HG02798 (cell line): ENCODE data around the gene FAM200C.
"Not testable (repeated sequence)": the region's sequence is repeated elsewhere in the genome, so short reads cannot be mapped to it uniquely, and the experiment has no call there.

Experiments used
- ATAC-seq: cut with Tn5 transposase; IDR thresholded peaks from one replicate; pipeline ENCODE4 v1.9.1; 2021; ENCODE audit warnings: mild to moderate bottlenecking; ENCODE audit not compliant: unreplicated experiment, poor library complexity

Gene FAM200C

DNA sequence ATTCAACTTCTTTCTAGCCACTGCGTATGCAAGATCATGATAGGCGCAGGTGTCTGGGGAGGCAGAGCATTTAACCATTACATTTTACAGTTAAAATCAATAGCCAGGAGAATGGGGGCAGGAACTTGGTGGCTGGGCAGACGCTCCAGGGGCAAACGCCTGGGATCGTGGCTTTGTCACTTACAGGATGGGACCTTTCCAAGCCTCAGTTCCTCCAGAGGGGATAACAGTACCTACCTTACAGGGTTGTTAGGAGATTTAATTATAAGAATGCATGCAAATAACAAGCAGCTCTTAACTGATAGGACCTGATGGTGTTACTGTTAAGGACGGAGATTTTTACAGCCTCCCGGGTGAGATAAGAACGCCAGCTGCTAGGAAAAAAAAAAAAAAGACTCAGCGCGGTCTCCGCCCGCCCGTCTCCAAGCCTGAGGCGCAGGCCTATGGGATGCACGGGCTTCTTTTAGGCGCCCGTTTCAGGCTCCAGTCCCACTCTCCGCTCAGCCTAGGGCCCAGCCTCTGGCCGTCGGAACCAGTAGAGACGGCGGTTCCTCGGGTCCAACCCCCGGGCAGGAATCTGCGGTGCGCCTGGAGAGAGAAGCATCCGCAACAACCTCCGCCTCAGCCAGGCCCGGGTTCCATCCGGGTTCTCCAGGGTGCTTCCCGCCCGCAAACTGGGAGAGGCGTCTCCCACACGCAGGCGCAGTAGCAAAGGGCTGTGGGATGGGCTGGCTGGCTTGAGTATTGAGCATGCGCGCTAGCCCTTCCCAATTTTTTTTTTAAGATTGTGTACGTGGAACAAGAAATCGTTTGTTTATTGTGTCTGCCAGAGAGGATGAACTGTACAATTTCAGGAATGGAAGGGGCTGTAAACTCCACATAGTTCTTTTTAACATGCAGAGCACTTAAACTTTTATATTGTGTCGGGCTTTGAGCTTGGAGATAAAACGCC, at the start of gene FAM200C:
TSS of gene FAM200C (minus strand) at position 653 of the 952 bp plus-strand sequence. CDS start 4,564 bp downstream, outside the sequence.
- ATAC-seq = peak; percentile 89

DNA sequence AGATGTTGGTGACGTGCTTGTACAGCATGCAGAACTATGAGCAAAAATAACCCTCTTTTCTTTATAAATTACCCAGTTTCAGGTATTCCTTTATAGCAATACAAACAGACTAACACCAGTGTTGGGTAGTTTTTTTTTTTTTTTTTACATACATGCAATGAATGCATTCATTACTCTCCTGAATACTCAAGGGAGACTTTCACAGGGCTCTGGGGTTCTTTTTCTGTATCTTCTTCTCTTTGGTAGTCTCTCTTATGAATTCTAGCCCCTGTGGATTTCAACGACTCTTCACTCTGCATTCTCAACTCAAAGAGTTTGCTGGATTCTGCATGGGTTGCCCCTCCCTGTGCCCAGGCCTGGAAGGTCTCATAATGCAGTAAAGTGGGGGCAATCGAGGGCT, 49.6 kb upstream of the FAM200C start:
- no peak for ATAC-seq

DNA sequence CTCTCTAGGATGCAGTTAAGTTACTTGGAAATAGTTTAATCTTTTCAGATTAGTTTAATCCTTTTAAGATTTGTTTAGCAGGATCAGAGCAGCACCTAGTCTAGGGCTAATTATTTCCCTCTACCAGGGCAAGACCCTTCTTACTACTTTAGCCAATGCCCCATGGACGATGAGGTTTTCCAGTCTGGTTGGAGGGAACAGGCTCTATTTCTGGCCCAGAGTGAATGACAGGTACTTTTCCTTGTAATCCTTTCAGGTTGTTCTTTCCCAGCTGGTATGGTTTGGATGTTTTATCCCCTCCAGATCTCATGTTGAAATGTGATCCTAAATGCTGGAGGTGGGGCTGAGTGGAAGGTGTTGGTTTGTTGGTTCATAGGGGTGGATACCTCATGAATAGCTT, 49.0 kb upstream of the FAM200C start:
- ATAC-seq = no peak

DNA sequence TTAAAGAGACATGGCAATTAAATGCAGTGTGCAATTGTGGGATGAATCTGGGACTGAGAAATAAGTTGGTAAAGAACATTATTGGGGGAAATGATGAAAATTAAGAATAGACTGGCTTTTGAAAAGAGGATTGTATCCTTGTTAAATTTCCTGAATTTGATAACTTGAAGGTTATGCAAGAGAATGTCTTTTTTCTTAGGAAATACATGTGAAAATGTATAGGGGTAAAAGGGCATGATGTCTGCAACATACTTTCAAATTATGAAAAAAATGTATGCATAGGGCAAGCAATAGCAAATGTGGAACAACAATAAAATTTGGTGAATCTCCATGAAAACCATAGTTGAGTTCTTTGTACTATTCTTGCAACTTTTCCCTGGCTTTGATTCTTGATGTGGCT, 45.9 kb upstream of the FAM200C start:
- no peak for ATAC-seq

DNA sequence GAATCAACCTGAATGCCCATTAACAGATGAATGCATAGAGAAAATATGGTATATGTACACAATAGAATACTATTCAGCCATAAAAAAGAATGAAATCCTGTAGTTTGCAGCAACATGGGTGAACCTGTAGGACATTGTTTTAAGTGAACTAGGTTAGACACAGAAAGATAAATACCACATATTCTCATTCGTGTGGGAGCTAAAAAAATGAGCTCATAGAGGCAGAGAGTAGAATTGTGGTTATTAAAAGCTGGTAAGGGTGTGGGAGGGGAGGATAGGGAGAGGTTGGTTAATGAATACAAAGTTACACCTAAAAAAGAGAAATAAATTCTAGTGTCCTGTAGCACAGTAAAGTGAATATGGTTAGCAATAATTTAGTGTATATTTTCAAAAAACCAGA, 45.3 kb upstream of the FAM200C start:
- ATAC-seq = peak; percentile 43

DNA sequence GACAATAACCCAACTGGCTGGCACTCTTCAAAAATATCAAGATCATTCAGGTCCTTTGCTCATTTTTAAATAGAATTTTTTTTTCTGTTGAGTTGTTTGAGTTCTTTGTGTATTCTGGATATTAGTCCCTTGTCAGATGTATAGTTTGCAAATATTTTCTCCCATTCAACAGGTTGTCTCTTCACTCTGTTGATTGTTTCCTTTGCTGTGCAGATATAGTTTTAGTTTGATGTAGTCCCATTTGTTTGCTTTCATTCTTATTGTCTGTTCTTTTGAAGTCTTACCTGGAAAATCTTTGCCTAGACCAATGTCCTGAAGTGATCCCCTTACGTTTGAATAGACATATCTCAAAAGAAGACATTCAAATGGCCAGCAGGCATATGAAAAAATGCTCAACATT, 44.6 kb upstream of the FAM200C start:
- no peak for ATAC-seq

DNA sequence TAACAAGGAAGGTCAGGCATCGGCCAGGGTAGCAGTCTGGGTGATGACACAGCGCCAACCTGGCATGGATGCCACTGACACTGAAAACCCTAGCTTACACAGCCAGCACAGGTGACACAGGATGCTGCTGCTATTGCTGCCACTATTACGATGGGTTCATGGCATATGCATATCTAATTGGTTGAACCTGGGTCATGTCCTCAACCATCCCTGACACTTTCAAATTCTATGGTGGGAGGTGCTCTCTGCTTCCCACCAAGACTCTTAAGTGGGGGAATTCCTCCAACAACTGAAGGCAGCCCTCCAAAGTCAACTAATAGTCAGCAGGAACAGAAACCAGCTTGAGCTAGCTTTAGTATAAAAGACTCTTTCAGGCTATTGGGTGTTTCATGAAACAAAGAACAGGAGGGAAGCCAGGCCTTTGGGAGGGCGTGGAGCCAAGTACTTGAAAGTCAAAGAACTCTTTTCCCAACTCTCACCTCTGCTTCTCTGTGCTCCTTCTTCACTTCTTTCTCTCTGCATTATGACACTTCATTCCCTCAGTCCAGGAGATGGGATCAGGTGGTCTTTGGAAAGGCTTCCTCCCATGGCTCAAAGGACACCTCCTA, 43.1 kb upstream of the FAM200C start:
- peak; percentile 17 for ATAC-seq

DNA sequence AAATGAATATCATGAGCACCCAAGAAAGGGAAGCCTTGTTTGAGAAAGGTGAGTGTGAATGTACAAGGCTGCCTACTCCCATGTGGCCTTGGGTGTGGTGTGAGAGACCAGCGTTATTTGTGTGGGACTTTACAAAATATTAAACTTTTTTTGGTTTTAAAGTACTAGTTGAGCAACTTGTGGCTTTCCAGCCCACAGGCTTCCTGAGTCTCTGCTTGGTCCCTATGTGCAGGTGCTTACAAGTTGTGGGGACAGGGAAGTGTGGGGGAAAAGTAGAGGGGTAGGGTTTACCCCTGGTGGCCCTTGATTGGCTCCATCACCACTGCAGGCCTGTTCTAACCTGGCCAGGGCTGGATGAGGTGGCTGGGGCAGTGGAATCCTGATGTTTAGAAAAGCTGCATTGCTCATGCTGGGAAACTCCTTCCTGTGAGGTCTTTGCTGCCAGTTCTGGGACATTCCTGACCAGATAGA, 41.5 kb upstream of the FAM200C start:
- peak; percentile 24 for ATAC-seq

DNA sequence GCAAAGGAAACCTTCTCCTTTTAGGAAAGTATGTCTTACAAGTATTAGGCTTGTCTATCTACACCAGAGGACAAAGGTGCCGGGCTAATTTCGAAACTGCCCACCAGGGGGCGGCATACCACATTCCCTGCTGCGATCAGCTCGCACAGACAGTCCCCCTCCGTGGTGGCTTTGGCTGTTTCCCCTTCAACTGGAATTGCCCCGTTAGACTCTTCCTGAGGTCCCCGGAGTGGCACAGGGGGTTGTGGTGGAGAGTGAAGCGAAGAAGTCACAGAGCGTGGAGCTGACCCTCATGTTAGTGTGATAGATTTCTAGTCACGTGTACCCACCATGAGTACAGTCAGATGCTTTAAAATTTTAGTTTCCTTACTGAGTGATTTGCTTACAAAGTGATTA, 39.3 kb upstream of the FAM200C start:
- peak; percentile 66 for ATAC-seq

DNA sequence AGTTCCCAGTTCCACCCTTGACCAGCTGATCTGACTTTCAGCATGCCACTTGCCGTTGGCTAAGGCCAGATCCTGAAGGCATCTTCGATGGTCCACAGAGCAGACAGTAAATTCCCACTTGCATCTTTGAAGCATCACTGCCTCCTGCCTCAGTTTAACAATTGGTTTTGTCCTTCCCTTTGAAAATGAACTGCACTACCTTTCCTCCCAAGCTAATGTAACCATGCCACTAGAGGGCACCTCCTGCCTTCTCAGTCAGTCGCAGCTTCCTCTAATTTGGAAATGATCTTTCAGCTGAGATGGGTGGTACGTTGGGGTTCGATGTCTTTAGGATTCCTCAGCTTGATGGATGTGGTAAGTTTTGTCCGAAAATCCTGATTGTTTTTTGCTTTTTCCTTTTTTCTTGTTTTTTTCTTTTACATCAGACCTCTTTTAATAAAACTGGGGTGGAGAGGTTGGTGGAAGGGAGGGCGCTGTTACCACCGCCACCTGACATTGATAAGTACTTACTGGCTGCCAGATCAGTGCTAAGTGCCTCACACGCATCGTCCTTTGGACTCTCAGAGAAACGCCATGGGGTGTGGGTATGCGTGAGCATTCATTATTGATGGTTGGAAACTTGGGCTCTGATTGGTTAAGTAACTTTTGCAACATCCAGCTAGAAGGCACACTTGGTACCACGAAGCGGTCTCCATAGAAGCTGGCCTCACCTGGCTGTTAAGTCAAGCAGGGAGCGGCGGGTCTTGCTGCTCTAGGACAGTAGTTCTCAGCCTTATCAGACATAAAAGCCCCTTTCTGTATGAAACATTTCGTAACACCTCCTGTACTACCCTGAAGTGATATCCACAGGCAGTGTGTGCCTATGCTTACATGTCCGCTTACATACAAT, 38.7 kb upstream of the FAM200C start:
- ATAC-seq = peak; percentile 40

DNA sequence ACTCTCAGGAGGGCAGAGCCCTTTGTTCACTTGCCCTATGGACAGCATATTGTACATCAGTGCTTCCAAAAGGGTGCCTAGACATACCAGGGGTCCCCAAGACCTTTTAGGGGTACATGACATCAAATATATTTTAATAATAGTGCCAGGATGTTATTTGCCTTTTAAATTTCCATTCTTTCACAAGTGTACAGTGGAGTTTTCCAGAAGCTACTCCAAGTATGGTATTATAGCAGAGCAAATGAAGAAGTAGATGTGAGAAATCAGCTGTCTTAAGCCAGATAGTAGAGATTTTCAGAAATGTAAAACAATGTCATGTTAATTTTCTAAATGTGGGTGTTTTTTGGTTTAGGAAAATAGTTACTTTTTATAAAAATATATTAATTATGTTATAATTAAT, 37.4 kb upstream of the FAM200C start:
- ATAC-seq = no peak

DNA sequence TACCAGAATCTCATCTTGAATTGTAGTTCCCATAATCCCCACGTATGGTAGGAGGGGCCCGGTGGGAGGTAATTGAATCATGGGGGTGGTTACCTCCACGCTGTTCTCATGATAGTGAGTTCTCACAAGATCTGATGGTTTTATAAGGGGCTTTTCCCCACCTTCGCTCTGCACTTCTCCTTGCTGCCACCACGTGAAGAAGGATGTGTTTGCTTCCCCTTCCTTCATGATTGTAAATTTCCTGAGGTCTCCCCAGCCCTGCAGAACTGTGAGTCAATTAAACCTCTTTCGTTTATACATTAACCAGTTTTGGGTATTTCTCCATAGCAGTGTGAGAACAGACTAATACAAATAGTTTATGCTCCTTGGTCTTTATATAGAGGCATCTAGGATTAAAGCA, 36.8 kb upstream of the FAM200C start:
- ATAC-seq = not testable (repeated sequence)

DNA sequence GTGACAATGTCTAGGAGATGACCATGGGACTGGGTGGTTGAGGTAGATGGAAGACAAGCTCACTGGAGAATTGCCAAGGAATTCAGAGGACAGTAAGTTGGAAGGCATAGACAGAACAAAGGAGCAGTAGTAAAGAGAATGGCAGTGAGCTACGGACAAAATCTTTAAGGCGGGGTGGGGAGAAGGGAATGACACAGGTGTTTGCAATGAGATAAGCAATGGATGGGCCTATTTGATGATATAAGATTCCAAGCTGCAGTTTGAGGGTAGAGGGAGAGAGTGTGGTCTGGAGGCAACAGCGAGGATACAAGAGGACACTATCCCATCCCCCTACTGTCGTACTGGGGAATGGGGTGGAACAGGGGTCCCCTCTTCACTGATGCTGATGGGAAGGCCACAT, 36.2 kb upstream of the FAM200C start:
- no peak for ATAC-seq

DNA sequence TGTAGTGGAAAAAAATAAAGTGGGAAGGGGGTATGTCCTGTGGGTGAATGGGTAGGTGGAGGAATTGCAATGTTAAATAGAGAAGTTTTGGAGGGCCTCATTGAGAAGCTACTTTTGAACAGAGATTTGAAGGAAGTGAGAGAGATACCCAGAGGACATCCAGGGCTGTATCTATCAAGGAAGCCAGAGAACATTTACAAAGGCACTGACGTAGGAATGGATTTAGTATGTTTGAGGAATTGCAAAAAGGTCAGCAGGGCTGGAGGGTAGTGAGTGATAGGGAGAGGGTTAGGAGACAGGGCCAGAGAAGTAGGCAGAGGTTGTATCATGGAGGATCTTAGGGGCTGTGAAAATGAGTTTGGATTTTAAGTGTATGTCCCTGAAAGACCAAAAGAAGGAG, 35.7 kb upstream of the FAM200C start:
- no peak for ATAC-seq

DNA sequence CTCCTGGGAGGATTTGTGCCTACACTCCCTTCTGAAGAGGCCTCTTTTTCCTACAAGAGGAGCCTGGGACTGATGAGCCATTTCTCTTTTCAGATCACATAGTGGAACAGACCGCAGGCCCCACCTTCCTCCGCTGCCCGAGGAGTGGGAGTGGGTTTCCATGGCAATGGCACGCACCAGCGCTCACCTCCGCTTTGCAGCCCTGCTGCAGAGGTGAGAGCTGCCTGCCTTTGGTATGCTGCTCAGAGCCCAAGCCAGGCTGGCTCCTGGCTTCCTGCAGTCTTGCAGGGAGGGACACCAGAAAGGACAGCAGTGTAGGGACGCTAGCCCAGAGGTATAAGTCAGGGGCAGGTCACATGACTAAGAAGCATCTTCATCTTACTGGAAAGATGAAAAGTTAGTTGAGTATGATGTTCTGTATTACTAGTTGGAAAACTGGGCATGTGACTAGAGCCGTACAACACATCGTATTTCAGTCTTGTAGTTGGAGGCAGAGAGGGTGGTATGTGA, 34.2 kb upstream of the FAM200C start:
- ATAC-seq = peak; percentile 82

DNA sequence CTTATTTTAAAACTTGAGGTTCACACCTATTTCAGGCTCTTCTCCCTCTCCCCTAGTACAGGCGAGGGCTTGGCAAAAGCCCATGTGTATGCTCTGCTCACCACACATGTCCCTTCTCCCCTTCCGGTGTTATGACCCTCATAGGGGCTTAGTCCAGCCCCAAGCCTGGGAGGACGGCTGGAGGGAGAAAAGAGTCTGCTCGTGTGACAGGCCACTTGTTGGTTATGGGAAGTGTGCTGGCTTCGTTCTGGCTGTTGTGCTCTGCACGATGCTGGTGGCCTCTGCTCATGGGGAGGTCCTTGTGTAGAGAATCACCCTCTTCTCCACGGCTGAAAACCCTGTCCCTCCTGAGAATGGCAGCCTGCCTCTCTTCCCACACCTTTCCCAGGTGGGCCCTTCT, 32.9 kb upstream of the FAM200C start:
- ATAC-seq = no peak

DNA sequence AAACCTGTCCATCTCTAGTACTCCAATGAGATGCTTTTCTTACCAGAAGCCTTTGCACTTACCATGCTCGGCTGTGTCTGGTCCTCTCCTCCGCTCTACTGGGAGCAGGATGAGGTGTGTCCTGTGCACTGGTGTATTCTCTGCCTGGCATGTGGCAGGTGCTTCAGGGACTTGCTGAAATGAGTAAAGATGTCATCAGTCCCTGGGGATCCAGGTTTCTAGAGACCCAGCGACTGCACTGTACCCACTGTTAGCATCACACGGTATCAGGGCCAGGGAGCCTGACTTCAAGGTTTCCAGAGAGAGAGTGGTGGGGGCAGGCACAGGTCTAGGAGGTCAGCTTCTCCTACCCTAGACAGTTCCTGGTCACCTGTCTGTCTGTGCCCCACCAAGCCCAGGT, 32.3 kb upstream of the FAM200C start:
- ATAC-seq = no peak

DNA sequence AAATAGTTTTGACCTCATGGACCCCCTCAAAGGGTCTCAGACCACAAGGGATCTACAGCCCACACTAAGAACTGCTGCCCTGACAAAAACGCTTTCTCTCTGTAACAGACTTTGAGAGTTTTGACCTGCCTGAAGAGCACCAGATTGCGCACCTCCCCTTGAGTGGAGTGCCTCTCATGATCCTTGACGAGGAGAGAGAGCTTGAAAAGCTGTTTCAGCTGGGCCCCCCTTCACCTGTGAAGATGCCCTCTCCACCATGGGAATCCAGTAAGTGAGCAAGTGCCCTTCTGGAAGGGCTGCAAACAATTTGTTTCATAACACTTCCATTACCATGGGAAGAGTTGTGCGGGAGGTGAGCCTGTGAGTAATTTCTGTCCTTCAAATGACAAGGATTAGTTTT, 27.8 kb upstream of the FAM200C start:
- ATAC-seq = no peak

DNA sequence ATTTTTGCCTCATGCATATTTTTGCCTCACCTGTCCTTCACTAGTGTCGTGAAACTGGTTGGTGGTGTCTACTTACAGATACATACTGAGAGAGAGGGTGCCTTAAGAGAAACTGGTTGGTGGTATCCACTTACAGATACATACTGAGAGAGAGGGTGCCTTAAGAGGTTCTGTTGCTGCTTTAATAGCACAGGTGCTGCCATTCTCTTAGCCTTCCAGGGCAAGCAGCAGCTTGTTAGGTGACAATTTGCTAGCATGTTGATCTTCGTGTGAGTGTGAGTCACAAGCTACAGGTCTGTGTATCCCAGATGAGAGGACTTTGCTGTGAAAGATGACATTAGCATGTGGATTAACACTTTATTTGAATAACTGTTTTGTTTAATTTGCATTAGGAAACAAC, 23.2 kb upstream of the FAM200C start:
- ATAC-seq = peak; percentile 14

DNA sequence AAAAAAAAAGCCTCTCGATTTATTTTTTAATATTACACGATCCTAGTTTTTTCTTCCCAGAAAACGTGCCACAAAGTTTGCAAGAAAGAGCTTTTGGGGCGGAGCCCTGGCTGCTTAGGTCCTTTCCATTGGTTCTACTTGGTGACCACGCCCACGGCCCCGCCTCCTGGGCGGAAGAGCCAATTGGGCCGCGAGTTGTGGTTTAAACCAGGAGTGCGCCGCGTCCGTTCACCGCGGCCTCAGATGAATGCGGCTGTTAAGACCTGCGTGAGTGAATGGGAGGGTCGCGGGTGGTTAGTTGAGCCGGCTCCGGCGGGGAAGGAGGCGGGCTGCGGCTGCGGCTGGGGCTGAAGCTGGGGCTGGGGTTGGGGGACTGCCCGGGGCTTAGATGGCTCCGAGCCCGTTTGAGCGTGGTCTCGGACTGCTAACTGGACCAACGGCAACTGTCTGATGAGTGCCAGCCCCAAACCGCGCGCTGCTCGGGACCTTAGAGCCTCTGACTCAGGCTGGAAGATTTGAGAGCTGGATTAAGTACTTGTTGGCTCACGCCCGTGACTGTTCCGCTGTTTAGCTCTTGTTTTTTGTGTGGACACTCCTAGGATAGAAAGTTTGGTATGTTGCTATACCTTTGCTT, 21.9 kb upstream of the FAM200C start, which contains the start of gene PTTG1:
TSS of gene PTTG1 (plus strand) at position 231 of the 634 bp plus-strand sequence. CDS start 458 bp downstream, outside the sequence.
- peak; percentile 74 for ATAC-seq
